ENCODE results near the gene MTMR3.

GRCh38 chr22:30029512-30029911, 146.5 kb downstream of the MTMR3 start:
- TF ChIP-seq CTCF (IDR thresholded peaks at IDR 0.05) (no peak), POLR2A (IDR thresholded peaks at IDR 0.05) (no peak)

Measured in breast epithelium (tissue), 3 donors.